Stimulated activated CD4-positive, alpha-beta T cell treated with anti-CD3 and anti-CD28 coated beads, TNF-alpha, amount 100 ng/mL, for 4 hours (primary cell): ENCODE measurements around the gene ZWILCH.
"Not testable (repeated sequence)": the region's sequence is repeated elsewhere in the genome, so short reads cannot be mapped to it uniquely, and the experiment has no call there.

ENCODE experiments used
- DNase-seq, 3 experiments: peaks; one replicate each; pipeline ENCODE4 v3.0.0-alpha.2; 2020; ENCODE audit warnings: low read depth in 3 of 3

The ZWILCH gene

DNA sequence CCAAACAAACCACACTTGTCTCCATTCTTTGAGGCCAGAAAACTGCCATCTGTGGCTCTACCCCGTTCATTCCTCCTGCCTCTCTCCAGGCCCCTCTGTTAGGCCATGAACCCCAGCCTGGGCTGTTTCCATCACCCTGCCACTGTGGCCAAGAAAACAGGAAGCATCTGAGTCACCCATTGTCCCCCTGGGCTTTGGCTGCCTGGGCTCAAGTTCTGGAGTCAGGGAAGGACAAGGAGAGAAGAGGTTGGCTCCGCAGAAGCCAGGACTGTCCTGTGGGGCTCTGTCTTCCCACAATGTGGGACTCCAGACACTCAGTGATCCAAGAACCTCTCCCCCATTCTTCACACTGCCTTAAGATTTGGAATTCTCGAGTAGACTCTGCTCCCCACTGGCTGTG, 75.5 kb downstream of the ZWILCH start:
- no peak for DNase-seq

- DNase-seq = no peak
These were observed 76.9 kb downstream of the ZWILCH start for GRCh38 chr15:66581972-66582537.

- no peak for DNase-seq
These were observed 81.2 kb downstream of the ZWILCH start for GRCh38 chr15:66586155-66586976.

DNA sequence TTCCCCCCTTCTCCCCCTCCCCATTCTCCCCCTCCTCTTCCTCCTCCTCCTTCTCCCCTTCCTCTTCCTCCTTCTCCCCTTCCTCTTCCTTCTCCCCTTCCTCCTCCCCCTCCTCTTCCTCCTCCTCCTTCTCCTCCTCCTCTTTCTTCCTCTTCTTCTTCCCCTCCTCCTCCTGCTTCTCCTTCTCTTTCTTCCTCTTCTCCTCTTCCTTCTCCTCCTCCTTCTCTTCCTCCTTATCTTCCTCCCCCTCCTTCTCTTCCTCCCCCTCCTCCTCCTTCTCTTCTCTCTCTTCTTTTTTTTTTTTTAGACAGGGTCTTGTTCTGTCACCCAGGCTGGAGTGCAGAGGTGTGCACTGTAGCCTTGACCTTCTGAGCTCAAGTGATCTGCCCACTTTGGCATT, 81.9 kb downstream of the ZWILCH start:
- DNase-seq = no peak

DNA sequence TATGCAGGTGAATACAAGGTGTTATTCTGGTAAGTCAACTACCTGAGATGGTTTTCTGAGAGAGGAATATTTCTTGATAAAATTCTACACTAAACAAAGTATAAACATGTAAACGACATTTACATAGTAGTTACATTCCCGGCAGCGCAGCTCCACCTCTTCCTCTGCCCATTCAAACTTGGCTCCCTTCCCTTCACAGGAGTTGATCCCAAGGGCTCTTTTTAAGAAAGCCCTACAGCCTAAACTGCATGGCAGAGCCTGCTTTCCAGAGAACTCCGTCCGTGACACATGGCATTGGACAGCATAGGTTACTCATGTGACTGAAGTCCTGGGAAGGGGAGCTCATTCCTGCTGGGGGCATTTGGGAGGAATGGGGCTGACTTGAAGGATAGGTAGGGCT, 82.6 kb downstream of the ZWILCH start:
- DNase-seq = no peak

DNA sequence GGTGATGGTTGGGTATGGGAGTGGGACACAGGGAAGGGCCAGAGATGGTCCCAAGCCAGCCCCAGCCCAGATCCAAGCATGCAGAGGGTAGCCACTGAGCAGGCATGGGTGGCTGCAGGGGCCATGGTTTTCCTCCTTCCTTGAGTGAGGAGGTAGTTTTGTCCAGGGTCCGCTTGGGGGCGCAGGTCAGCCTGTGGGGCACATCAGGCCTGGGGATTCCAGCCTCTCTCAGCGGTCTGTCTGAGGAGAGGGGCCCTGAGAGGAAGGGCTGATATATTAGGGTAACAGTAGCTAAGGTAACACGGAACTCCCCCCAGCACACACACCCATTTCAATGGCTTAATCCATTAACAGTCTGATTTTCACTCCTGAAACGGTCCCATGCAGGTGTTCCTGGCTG, 83.4 kb downstream of the ZWILCH start:
- no peak for DNase-seq

- DNase-seq = no peak
These were observed 83.8 kb downstream of the ZWILCH start for GRCh38 chr15:66588971-66589370.

DNA sequence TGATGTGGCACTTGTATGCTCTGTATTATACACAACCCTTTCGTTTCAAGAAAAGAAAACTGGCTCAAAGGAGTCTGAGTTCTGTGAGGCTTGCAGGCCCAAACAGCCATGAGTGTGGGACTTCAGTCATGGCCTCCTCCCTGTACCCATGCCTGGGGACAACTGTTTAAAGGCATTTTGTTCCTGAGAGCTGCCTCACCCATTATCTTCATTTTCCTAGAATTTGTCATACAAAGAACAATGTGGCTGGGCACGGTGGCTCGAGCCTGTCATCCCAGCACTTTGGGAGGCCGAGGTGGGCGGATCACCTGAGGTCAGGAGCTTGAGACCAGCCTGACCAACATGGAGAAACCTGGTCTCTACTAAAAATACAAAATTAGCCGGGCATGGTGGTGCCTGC, 84.3 kb downstream of the ZWILCH start:
- DNase-seq = not testable (repeated sequence)

DNA sequence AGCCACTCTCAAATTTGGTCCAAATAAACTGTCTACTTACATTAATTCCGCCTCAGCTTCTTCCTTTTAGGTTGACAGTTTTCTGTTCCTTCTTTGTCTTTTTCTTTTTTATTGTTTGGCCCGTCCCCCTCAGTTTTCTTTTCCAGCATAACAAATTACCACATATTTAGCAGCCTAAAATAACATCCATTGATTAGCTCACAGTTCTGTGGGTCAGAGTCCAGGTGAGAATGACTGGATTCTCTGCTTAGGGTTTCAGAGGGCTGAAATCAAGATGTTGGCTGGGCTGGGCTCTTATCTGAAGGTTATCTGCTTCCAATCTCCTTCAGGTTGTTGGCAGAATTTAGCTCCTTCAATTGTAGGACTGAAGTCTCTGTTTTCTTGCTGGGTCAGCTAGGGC, 85.3 kb downstream of the ZWILCH start:
- DNase-seq = no peak

- no peak for DNase-seq
These were observed 86.3 kb downstream of the ZWILCH start for GRCh38 chr15:66591322-66591862.

DNA sequence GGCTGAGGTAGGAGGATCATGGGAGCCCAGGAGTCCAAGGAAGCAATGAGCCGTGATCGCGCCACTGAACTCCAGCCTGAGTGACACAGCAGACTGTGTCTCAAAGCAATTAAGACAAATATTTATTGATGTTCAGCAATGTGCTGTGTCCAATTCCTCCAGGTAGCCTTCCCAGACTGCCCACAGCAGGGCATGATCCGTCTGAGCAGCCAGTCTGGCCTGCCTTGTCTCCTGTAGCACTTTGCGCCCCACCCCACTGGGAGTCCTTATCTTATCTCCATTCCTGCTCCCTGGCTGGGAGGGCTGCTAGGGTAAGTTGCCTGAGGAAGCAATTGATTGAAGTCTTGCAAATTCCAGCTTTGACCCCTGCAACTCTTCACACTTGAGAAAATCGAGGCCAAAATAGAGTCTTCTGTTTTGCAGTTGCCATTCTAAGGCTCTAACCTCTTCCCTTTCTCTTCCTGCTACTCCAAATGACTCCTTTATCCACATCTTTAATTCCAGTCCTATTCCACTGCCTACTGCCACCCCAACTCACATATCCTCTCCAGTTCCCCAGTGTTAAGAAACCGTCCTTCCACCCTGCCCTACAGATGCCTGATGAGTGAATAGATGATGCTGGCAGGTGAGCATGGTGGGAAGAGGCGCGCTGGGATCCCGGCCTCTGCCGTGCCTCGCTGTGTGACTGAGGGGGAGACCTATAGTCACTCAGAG, 87.5 kb downstream of the ZWILCH start:
- no peak for DNase-seq

- no peak for DNase-seq
These were observed 88.2 kb downstream of the ZWILCH start for GRCh38 chr15:66593219-66593780.

DNA sequence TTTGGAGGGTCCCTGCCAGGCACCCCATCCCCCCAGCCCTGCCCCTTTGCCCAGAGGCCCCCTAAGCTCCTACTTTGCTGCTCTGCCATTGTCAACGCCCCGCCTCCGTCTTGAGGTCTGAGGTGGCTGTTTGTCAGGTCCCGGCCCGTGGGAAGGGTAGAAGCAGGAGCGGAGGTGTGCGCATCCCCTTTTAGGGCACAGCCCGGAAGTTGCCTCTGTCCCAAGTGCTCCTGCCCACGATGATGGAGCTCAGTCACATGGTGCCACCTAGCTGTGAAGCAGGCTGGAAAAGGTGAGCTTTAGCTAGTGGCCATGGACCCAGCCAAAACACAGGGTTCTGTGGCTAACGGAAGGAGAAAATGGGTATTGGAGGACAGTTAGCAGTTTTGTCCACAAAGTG, 89.2 kb downstream of the ZWILCH start:
- DNase-seq = no peak

DNA sequence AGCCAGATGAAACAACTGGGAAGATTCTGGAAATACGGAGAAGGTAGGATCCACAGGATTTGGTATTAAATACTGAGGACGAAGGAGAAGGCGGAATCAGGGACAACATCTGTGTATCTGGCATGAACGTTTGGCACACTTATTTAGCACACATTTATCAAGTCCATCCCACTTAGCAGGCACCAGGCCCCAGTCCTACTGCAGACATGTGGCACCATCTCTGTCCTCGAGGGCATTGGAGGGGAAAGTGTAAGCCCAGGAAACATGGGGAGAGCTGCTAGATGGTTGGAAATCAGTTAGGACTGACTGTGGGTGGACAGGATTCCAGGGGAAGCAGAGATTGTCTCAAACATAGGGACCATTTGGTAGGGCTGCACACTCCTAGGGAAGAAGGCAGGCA, 89.7 kb downstream of the ZWILCH start:
- no peak for DNase-seq

- no peak for DNase-seq
These were observed 90.2 kb downstream of the ZWILCH start for GRCh38 chr15:66595332-66595731.

GRCh38 chr15:66595931-66596545, 90.9 kb downstream of the ZWILCH start:
- no peak for DNase-seq

- no peak for DNase-seq
These were observed 93.1 kb downstream of the ZWILCH start for GRCh38 chr15:66598095-66598815.
